ENCODE results near the gene MYRIP.

- no peak for TF ChIP-seq ZNF274 (IDR thresholded peaks at IDR 0.05; ENCODE audit: low read depth, low read length)
- no peak for TF ChIP-seq YY1 (IDR thresholded peaks at IDR 0.05; ENCODE audit: insufficient read depth, insufficient read length)
- TF ChIP-seq SUZ12 (IDR thresholded peaks at IDR 0.05; ENCODE audit: extremely low read depth, insufficient read depth, insufficient read length), result no peak
Observed at GRCh38 chr3:39779511-39780230, 29.7 kb upstream of the MYRIP start.
